Measurements from ENCODE around the gene PRKG1.

DNA sequence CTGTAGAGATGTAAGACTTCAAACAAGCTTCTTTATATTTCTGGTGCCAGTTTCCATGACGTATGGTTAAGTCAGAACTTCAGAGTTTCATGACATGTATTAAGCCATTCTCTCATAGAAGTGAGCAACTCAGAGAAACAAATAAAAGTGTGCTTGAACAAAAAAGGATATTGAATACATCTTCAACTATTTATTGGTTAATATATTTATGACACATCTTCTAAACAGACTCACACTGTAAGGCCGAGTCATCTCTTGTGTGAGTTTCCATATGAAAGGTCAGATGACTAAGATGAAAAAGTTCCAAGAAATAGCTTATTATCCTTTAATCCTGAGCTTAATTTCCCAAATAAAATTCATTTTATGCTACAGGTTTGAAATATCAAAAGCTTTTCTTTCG lies 730.6 kb downstream of the PRKG1 start:
- TF ChIP-seq, protein P1, sequence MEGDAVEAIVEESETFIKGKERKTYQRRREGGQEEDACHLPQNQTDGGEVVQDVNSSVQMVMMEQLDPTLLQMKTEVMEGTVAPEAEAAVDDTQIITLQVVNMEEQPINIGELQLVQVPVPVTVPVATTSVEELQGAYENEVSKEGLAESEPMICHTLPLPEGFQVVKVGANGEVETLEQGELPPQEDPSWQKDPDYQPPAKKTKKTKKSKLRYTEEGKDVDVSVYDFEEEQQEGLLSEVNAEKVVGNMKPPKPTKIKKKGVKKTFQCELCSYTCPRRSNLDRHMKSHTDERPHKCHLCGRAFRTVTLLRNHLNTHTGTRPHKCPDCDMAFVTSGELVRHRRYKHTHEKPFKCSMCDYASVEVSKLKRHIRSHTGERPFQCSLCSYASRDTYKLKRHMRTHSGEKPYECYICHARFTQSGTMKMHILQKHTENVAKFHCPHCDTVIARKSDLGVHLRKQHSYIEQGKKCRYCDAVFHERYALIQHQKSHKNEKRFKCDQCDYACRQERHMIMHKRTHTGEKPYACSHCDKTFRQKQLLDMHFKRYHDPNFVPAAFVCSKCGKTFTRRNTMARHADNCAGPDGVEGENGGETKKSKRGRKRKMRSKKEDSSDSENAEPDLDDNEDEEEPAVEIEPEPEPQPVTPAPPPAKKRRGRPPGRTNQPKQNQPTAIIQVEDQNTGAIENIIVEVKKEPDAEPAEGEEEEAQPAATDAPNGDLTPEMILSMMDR (IDR thresholded peaks at IDR 0.05), result no peak
- TF ChIP-seq CREB1 (CRISPR knock-in tag; IDR thresholded peaks at IDR 0.05) (no peak), SMAD4 (CRISPR knock-in tag; IDR thresholded peaks at IDR 0.05) (no peak), NFATC4 (CRISPR knock-in tag; IDR thresholded peaks at IDR 0.05) (no peak), ZNF396 (CRISPR knock-in tag; IDR thresholded peaks at IDR 0.05; ENCODE audit: borderline replicate concordance) (no peak)
- TF ChIP-seq, protein P2, sequence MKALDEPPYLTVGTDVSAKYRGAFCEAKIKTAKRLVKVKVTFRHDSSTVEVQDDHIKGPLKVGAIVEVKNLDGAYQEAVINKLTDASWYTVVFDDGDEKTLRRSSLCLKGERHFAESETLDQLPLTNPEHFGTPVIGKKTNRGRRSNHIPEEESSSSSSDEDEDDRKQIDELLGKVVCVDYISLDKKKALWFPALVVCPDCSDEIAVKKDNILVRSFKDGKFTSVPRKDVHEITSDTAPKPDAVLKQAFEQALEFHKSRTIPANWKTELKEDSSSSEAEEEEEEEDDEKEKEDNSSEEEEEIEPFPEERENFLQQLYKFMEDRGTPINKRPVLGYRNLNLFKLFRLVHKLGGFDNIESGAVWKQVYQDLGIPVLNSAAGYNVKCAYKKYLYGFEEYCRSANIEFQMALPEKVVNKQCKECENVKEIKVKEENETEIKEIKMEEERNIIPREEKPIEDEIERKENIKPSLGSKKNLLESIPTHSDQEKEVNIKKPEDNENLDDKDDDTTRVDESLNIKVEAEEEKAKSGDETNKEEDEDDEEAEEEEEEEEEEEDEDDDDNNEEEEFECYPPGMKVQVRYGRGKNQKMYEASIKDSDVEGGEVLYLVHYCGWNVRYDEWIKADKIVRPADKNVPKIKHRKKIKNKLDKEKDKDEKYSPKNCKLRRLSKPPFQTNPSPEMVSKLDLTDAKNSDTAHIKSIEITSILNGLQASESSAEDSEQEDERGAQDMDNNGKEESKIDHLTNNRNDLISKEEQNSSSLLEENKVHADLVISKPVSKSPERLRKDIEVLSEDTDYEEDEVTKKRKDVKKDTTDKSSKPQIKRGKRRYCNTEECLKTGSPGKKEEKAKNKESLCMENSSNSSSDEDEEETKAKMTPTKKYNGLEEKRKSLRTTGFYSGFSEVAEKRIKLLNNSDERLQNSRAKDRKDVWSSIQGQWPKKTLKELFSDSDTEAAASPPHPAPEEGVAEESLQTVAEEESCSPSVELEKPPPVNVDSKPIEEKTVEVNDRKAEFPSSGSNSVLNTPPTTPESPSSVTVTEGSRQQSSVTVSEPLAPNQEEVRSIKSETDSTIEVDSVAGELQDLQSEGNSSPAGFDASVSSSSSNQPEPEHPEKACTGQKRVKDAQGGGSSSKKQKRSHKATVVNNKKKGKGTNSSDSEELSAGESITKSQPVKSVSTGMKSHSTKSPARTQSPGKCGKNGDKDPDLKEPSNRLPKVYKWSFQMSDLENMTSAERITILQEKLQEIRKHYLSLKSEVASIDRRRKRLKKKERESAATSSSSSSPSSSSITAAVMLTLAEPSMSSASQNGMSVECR (CRISPR knock-in tag; IDR thresholded peaks at IDR 0.05; ENCODE audit: borderline replicate concordance), result no peak
- TF ChIP-seq, protein P3, sequence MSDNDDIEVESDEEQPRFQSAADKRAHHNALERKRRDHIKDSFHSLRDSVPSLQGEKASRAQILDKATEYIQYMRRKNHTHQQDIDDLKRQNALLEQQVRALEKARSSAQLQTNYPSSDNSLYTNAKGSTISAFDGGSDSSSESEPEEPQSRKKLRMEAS (CRISPR knock-in tag; IDR thresholded peaks at IDR 0.05), result no peak
- TF ChIP-seq, protein P4, sequence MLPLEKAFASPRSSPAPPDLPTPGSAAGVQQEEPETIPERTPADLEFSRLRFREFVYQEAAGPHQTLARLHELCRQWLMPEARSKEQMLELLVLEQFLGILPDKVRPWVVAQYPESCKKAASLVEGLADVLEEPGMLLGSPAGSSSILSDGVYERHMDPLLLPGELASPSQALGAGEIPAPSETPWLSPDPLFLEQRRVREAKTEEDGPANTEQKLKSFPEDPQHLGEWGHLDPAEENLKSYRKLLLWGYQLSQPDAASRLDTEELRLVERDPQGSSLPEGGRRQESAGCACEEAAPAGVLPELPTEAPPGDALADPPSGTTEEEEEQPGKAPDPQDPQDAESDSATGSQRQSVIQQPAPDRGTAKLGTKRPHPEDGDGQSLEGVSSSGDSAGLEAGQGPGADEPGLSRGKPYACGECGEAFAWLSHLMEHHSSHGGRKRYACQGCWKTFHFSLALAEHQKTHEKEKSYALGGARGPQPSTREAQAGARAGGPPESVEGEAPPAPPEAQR (CRISPR knock-in tag; IDR thresholded peaks at IDR 0.05), result no peak

Measured in WTC11 (cell line).